PFSK-1 (cell line): ENCODE data around the gene ADGRB3.

Experiments
- FOXP2 ChIP-seq: optimal IDR thresholded peaks from 2 replicates; pipeline ENCODE3; 2011; ENCODE audit warnings: borderline replicate concordance, control low read depth, inconsistent platforms; ENCODE audit not compliant: insufficient read depth; ENCODE audit errors: extremely low read length, extremely low read depth
- POLR2AphosphoS5 ChIP-seq: IDR thresholded peaks from 2 replicates; pipeline ENCODE4 v1.6.1; 2012; ENCODE audit warnings: low read depth, mild to moderate bottlenecking, control low read depth, low read length, moderate library complexity
- REST ChIP-seq, 2 experiments: IDR thresholded peaks; 2 replicates each; pipeline versions ENCODE4 v1.6.1 to v1.8.0; 2011 to 2012; ENCODE audit warnings: low read depth in 2 of 2, low read length in 2 of 2, control low read depth in 1 of 2, inconsistent platforms in 1 of 2, mild to moderate bottlenecking in 1 of 2, moderate library complexity in 1 of 2; ENCODE audit not compliant: insufficient read depth in 1 of 2
- SIN3A ChIP-seq: IDR thresholded peaks from 2 replicates; pipeline ENCODE4 v1.6.1; 2012; ENCODE audit warnings: mild to moderate bottlenecking, low read length, moderate library complexity, borderline replicate concordance; ENCODE audit not compliant: insufficient read depth
- TAF1 ChIP-seq: IDR thresholded peaks from 2 replicates; pipeline ENCODE4 v1.6.1; 2012; ENCODE audit warnings: low read length, control low read depth, borderline replicate concordance; ENCODE audit not compliant: insufficient read depth

ADGRB3 gene

GRCh38 chr6:69366831-69367230 lies 731.7 kb downstream of the ADGRB3 start:
- TF ChIP-seq TAF1 (no peak), REST (IDR thresholded peaks at IDR 0.05; ENCODE audit: insufficient read depth in 1 of 2, low read depth in 2 of 2, low read length in 2 of 2) (no peak), SIN3A (no peak)

GRCh38 chr6:69368613-69369012 lies 733.5 kb downstream of the ADGRB3 start:
- TF ChIP-seq POLR2AphosphoS5 (no peak), FOXP2 (no peak)

GRCh38 chr6:69370763-69371162 lies 735.7 kb downstream of the ADGRB3 start:
- TF ChIP-seq TAF1 (no peak), REST (IDR thresholded peaks at IDR 0.05; ENCODE audit: insufficient read depth in 1 of 2, low read depth in 2 of 2, low read length in 2 of 2) (no peak), SIN3A (no peak), FOXP2 (no peak), POLR2AphosphoS5 (no peak)

- no peak for TF ChIP-seq REST (IDR thresholded peaks at IDR 0.05; ENCODE audit: insufficient read depth in 1 of 2, low read depth in 2 of 2, low read length in 2 of 2)
- TF ChIP-seq POLR2AphosphoS5, result no peak
- TF ChIP-seq SIN3A, result no peak
- TF ChIP-seq TAF1, result no peak
- TF ChIP-seq FOXP2, result no peak
These were observed 743.2 kb downstream of the ADGRB3 start for GRCh38 chr6:69378326-69378725.

GRCh38 chr6:69379518-69379917 lies 744.4 kb downstream of the ADGRB3 start:
- TF ChIP-seq SIN3A (no peak), POLR2AphosphoS5 (no peak), TAF1 (no peak), REST (IDR thresholded peaks at IDR 0.05; ENCODE audit: insufficient read depth in 1 of 2, low read depth in 2 of 2, low read length in 2 of 2) (no peak), FOXP2 (no peak)
